Muscle layer of colon (tissue), 2 donors: Measurements from ENCODE around the gene GIGYF2.

ENCODE experiments used
- H3K27ac ChIP-seq: one replicate; pipeline ENCODE4 v1.7.0; 2013; ENCODE audit warnings: low read depth, mild to moderate bottlenecking, low read length, moderate library complexity
- H3K27me3 ChIP-seq, 2 donors: one replicate each; pipeline ENCODE4 v1.7.0; 2013; ENCODE audit warnings: low read length in 2 of 2, mild to moderate bottlenecking in 2 of 2; ENCODE audit not compliant: insufficient read depth in 2 of 2, control insufficient read depth in 1 of 2
- H3K36me3 ChIP-seq: one replicate; pipeline ENCODE4 v1.7.0; 2013; ENCODE audit warnings: mild to moderate bottlenecking, low read length; ENCODE audit not compliant: insufficient read depth
- H3K4me1 ChIP-seq: one replicate; pipeline ENCODE4 v1.7.0; 2013; ENCODE audit warnings: mild to moderate bottlenecking, low read length; ENCODE audit not compliant: insufficient read depth
- H3K4me3 ChIP-seq, 2 donors: one replicate each; pipeline ENCODE4 v1.7.0; 2013; ENCODE audit warnings: low read length in 2 of 2, low read depth in 1 of 2, mild to moderate bottlenecking in 1 of 2, moderate library complexity in 1 of 2
- H3K9ac ChIP-seq: one replicate; pipeline ENCODE4 v1.7.0; 2013; ENCODE audit warnings: low read length
- H3K9me3 ChIP-seq: one replicate; pipeline ENCODE4 v1.7.0; 2013; ENCODE audit warnings: mild to moderate bottlenecking, low read length
- donor health status: abdominal sarcoma.
- donor health status: Adenocarcinoma of cecum.

The GIGYF2 gene

DNA sequence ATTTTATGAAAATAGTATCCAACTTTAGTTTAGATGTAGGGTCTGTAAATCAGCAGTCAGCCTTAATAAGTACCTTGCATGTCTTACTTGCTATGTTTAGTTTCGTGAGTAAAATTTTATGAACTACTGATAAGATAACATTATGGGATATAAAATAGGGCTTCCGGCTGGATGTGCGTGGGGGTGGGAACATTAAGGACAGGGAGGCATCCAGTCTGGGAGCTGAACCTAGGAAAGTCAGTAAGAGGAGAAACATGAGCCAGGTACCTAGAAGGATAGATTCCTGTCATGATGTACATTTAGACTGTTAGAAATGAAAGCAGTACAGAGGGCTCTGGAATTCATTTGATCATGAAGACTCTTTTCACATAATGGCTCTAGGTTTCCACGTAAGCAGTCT lies 92.0 kb downstream of the GIGYF2 start:
- Histone ChIP-seq H3K36me3 (peaks cover 48% of the 10 kb centered on the region), H3K9ac (no peak overlapping the region)

GRCh38 chr2:232791518-232791917 lies 94.4 kb downstream of the GIGYF2 start:
- Histone ChIP-seq H3K27me3 (no peaks in the 10 kb centered on the region), H3K4me3 (no peak overlapping the region), H3K36me3 (peaks cover 70% of the 10 kb centered on the region), H3K4me1 (no peaks in the 10 kb centered on the region), H3K9ac (no peak overlapping the region), H3K27ac (no peak overlapping the region), H3K9me3 (no peaks in the 10 kb centered on the region)

More for the DNA sequence above, 92.0 kb downstream of the GIGYF2 start:
- Histone ChIP-seq H3K4me3 (no peak overlapping the region), H3K4me1 (no peaks in the 10 kb centered on the region), H3K27me3 (no peaks in the 10 kb centered on the region), H3K9me3 (no peaks in the 10 kb centered on the region), H3K27ac (no peak overlapping the region)

DNA sequence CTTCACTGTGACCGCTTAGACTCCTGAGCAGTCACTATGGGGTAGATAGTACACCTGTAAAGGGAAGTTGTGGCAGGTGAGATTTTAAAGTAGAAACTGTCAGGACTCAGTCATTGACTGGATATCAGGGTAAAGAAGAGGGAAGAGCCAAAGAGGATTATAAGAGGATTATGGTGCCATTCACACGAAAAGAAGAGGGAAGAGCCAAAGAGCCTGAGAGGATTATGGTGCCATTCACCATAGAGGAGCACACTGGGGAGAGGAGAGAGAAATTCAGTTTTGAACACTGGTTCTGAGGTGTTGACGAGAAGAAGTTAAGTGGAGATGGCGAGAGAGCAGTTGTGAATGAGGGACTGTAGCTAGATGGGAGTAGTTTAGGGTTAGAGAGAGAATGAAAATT lies 96.1 kb downstream of the GIGYF2 start:
- H3K36me3 ChIP-seq = peaks cover 73% of the 10 kb centered on the region
- no peaks in the 10 kb centered on the region for H3K27me3 ChIP-seq
- H3K9ac ChIP-seq = no peak overlapping the region
- H3K27ac ChIP-seq = no peak overlapping the region
- H3K4me1 ChIP-seq = no peaks in the 10 kb centered on the region
- H3K9me3 ChIP-seq = no peaks in the 10 kb centered on the region
- H3K4me3 ChIP-seq = no peak overlapping the region

DNA sequence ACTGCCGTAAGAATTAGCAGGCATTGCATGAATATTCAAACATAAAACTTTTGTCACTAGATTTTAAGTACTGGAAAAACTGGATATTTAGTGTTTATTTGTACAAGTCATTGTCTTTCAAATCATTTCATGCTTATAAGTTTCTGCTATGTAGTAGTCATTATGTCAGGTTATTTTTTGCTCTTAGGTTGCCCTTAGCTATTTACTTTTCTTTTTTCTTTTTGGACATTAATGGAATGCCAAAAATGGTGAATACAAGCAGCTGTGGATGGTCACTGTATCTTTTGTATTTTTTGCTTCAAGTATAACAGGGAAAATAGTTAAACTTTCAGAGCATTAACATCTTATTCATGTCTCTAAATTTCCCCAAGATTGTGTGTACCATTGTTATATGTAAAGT lies 97.8 kb downstream of the GIGYF2 start:
- H3K36me3 ChIP-seq = peaks cover 65% of the 10 kb centered on the region
- no peak overlapping the region for H3K27ac ChIP-seq
- H3K27me3 ChIP-seq = no peaks in the 10 kb centered on the region
- H3K4me3 ChIP-seq = no peak overlapping the region
- no peaks in the 10 kb centered on the region for H3K9me3 ChIP-seq
- H3K4me1 ChIP-seq = no peaks in the 10 kb centered on the region
- no peak overlapping the region for H3K9ac ChIP-seq

DNA sequence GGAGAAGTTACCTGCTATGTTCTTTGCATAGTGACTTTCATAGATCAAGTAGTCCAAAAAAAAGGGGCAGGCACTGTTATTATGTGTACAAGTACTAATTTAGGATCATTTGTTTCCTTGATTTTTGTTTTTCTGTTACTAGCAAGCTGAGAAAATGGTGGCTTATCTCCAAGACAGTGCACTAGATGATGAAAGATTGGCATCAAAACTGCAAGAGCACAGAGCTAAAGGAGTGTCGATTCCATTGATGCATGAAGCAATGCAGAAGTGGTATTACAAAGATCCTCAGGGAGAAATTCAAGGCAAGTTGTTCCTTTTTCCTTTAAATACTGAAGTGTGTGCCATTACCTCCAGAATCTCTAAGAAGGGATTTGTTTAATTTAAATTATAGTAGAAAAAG lies 98.8 kb downstream of the GIGYF2 start:
- no peak overlapping the region for H3K9ac ChIP-seq
- H3K36me3 ChIP-seq = peaks cover 59% of the 10 kb centered on the region
- no peak overlapping the region for H3K4me3 ChIP-seq
- no peak overlapping the region for H3K27ac ChIP-seq
- no peaks in the 10 kb centered on the region for H3K4me1 ChIP-seq
- no peaks in the 10 kb centered on the region for H3K27me3 ChIP-seq
- no peaks in the 10 kb centered on the region for H3K9me3 ChIP-seq

DNA sequence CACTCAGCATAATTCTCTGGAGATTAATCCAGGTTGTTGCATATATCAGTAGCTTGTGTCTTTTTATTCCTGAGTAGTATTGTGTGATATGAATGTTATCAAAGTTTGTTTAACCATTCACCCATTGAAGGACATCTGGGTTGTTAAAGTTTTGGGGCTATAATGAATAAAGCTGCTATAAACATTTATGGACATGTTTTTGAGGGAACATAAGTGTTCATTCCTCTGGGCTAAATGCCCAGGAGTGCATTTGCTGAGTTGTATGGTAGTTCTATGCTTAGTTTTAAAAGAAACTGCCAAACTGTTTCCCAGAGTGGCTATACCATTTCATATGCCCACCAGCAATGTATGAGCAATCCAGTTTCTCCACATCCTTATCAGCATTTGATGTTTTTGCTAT lies 101.1 kb downstream of the GIGYF2 start:
- Histone ChIP-seq H3K9me3 (no peaks in the 10 kb centered on the region), H3K9ac (no peak overlapping the region), H3K27ac (no peak overlapping the region), H3K4me3 (no peak overlapping the region), H3K36me3 (peaks cover 37% of the 10 kb centered on the region), H3K27me3 (no peaks in the 10 kb centered on the region), H3K4me1 (no peaks in the 10 kb centered on the region)

- Histone ChIP-seq H3K9ac (no peak overlapping the region), H3K4me3 (no peak overlapping the region), H3K27ac (no peak overlapping the region), H3K4me1 (no peaks in the 10 kb centered on the region), H3K36me3 (peaks cover 18% of the 10 kb centered on the region), H3K27me3 (no peaks in the 10 kb centered on the region), H3K9me3 (no peaks in the 10 kb centered on the region)
Observed at GRCh38 chr2:232800166-232800565, 103.0 kb downstream of the GIGYF2 start.

DNA sequence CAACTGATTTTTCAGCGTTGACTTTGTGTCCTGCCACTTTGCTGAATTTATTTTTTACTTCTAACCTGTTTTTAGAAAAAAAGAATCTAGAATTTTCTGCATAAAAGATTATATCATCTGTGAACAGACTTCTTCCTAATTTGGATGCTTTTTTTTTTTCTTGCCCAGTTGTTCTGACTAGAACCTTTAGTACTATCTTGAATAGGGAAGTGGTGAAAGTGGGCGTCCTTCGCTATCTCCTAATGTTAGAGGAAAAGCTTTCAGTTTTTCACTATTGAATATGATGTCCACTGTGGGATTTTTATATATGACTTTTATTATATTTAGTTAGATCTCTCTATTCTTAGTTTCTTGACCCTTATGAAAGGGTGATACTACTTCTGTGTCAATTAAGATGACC lies 105.0 kb downstream of the GIGYF2 start:
- Histone ChIP-seq H3K27ac (no peak overlapping the region), H3K9me3 (no peaks in the 10 kb centered on the region), H3K4me3 (no peak overlapping the region), H3K27me3 (no peaks in the 10 kb centered on the region), H3K36me3 (peaks cover 11% of the 10 kb centered on the region), H3K4me1 (no peaks in the 10 kb centered on the region), H3K9ac (no peak overlapping the region)

DNA sequence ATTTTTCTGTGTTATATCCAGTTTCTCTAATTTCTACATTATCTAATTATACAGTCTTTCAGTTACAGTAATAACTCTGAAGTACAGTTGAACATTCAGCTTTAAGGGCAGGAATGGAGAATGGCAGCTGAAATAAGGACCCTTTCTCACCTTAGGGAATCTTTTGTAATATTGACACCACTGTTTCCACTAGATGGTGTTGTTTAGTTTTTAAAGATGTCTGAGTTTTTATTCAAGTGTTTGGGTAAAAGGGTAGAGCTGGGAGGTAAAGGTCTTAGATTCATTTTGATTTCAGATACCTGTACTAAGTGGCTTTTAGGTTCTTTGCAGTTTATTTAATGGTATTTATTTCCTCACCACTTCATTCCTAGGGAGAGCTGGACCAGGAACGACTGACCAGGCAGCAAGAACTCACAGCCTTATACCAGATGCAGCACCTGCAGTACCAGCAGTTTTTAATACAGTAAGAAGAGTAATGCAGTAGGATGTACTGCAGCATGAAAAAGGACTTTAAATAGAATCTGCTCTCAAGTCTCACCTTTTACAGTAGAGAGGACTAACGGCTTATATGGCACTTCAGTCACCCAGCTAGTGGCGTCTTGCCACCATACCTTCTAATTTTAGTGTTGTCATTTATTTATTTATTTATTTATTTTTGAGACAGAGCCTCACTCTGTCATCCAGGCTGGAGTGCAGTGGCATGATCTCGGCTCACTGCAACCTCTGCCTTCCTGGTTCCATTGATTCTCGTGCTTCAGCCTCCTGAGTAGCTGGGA lies 112.4 kb downstream of the GIGYF2 start:
- peaks cover 57% of the 10 kb centered on the region for H3K36me3 ChIP-seq
- H3K4me1 ChIP-seq = peaks cover under 1% of the 10 kb centered on the region

DNA sequence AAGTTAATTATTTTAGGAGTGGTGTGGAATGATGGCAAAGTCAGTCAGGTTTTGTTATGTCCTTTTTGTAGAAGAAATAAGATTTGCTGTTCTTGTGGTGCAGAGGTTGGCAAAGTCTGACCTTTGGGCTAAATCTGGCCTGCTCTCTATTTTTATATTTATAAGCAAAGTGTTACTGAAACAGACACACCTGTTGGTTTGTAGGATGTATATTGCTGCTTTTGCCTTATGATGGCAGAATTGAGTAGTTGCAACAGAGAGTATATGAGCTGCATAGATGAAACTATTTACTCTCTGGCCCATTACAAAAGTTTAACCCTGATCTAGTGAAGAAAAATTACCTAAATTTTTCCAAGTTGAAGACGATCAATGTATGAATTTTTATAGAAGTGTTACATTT lies 113.3 kb downstream of the GIGYF2 start:
- Histone ChIP-seq H3K9me3 (no peaks in the 10 kb centered on the region), H3K4me3 (no peak overlapping the region), H3K9ac (no peak overlapping the region), H3K27ac (no peak overlapping the region), H3K36me3 (peaks cover 62% of the 10 kb centered on the region), H3K4me1 (peaks cover 9% of the 10 kb centered on the region), H3K27me3 (no peaks in the 10 kb centered on the region)

More for the DNA sequence above, 112.4 kb downstream of the GIGYF2 start:
- Histone ChIP-seq H3K4me3 (no peak overlapping the region), H3K27ac (no peak overlapping the region), H3K9me3 (no peaks in the 10 kb centered on the region), H3K27me3 (no peaks in the 10 kb centered on the region), H3K9ac (no peak overlapping the region)

DNA sequence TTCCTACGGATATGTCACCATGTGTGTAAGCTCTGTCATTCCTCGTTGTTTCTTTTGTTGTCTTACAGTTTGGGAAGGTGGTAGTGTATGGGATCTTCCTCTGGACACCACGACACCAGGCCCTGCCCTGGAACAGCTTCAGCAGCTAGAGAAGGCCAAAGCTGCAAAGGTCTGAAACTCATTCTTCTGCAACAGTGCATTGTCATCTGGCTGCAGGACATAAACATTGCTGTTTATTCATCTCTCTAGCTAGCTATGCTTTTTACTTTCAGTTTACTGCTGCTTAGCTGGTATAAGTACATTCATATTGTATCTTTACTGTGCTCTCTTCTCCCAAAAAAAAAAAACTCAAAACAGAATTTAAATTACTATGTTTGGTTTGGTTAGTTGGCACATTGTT lies 118.4 kb downstream of the GIGYF2 start:
- H3K27me3 ChIP-seq = no peaks in the 10 kb centered on the region
- peaks cover 19% of the 10 kb centered on the region for H3K4me1 ChIP-seq
- peaks cover 57% of the 10 kb centered on the region for H3K36me3 ChIP-seq
- H3K4me3 ChIP-seq = no peak overlapping the region
- no peak overlapping the region for H3K9ac ChIP-seq
- no peaks in the 10 kb centered on the region for H3K9me3 ChIP-seq
- no peak overlapping the region for H3K27ac ChIP-seq

DNA sequence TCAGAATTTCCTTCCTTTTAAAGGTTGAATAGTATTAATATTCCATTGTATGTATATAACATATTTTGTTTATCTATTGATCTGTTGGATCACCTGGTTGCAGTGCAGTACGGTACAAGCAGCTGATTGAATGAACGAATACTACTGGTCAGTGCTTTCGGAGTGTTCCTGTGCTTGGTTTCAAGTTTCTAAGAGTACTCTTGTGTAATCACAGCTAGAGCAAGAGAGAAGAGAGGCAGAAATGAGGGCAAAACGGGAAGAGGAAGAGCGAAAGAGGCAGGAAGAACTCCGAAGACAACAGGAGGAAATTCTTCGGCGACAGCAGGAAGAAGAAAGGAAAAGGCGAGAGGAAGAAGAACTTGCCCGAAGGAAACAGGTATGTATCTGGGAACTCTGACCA lies 119.5 kb downstream of the GIGYF2 start:
- no peak overlapping the region for H3K4me3 ChIP-seq
- no peaks in the 10 kb centered on the region for H3K27me3 ChIP-seq
- H3K9me3 ChIP-seq = no peaks in the 10 kb centered on the region
- H3K36me3 ChIP-seq = peaks cover 48% of the 10 kb centered on the region
- peaks cover 19% of the 10 kb centered on the region for H3K4me1 ChIP-seq
- H3K27ac ChIP-seq = no peak overlapping the region
- H3K9ac ChIP-seq = no peak overlapping the region
